HG03432 (cell line): ENCODE measurements around the gene AQP10.
"Not testable (repeated sequence)": the region's sequence is repeated elsewhere in the genome, so short reads cannot be mapped to it uniquely, and the experiment has no call there.

ENCODE experiments used
- ATAC-seq: cut with Tn5 transposase; IDR thresholded peaks from one replicate; pipeline ENCODE4 v1.9.1; 2021; ENCODE audit warnings: mild to moderate bottlenecking, moderate library complexity; ENCODE audit not compliant: unreplicated experiment

AQP10 gene

DNA sequence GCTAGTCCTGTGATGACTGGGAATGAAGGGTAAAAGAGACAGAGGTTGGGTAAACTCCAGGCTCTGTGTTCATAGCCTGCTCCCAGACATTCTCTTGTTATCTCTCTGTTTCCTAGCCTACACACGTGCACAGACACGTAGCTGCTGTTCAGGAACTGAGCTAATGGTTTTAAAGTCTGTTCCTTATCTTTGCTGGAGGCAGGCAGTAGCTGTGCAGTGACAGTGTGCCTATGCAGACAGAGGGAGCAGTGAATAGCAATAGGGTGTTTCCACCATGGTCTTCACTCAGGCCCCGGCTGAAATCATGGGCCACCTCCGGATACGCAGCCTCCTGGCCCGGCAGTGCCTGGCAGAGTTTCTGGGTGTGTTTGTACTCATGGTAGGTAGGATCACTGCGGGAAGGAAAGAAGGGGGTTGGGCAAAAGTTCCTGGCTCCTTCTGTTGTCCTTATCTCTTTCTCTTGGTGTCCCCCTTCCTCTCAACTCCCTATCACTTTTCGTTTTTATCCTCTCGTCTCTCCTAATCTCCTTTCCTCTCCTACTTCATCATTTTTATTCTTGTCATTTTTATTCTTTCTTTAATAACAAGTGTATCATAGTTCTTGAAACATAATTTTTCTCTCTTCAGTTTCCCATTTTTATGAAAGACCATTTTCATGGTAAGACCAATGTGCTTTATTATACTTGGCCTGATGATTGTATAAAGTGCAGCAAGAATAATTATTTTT is at the start of gene AQP10:
Gene AQP10 (plus strand): TSS at position 212 of the 727 bp plus-strand sequence. CDS start 63 bp downstream, at position 275.
- no peak for ATAC-seq

DNA sequence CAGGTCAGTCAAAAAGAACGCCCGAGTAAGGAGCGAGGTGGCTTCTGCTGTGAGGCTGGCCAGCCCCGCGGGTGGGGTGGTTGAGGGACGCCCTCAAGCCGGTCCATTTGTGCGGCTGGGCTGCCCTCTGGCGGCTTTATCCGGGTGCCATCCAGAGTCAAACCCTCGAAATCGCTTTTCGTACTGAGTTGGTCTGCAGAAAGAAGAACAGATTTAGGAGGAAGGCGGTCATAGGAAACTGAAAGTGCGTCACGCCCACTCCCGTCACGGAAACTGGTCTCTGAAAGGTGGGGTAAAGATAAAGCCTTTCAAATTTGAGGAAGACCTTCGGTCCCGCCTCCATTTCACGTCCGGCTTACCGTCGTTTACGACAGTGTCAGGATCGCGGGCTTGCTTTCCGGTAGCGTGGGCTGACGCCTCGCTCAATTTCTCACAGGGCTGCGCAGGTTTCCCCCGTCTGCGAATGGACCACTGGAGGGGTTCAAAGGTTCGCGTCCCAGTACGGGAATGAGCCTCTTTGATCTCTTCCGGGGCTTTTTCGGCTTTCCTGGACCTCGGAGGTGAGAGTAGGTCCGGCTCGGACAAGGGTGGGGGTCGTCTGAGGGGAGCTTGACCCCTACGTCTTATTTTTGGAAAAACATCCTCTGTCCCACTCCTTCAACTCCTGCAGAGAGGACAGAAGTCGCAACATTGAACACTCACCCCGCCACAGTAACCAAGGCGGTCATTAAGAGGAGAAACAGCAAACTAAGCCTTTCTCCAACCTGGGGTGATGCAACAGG is 48.5 kb upstream of the AQP10 start, which contains the start of gene HAX1:
Gene HAX1 (plus strand): TSS at position 413 of the 782 bp plus-strand sequence. CDS start 95 bp downstream, at position 508.
- peak; percentile 91 for ATAC-seq

DNA sequence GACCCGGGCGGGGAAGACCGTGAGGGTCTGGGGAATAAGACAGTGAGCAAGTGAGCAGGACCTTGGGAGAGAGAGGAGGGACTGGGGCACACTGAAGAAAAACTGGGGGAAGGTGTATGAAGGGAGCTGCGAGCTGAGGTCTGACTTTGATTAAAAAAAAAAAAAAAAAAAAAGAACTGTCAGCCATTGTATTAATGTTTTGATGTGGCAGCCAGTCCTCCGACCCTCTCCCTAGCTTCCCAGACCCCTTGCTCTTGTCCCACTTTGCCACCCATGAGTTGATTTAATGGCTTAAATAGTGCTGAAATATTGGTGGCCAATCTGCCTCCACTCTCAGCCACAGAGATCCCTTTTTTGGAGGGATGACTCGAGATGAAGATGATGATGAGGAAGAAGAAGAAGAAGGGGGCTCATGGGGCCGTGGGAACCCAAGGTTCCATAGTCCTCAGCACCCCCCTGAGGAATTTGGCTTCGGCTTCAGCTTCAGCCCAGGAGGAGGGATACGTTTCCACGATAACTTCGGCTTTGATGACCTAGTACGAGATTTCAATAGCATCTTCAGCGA is 47.8 kb upstream of the AQP10 start:
- ATAC-seq: no peak

- no peak for ATAC-seq
These were observed 44.1 kb upstream of the AQP10 start for GRCh38 chr1:154276797-154277196.

DNA sequence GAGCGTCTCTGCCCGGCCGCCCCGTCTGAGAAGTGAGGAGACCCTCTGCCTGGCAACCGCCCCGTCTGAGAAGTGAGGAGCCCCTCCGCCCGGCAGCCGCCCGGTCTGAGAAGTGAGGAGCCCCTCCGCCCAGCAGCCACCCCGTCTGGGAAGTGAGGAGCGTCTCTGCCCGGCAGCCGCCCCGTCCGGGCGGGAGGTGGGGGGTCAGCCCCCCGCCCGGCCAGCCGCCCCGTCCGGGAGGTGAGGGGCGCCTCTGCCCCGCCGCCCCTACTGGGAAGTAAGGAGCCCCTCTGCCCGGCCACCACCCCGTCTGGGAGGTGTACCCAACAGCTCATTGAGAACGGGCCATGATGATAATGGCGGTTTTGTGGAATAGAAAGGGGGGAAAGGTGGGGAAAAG is 33.3 kb upstream of the AQP10 start:
- ATAC-seq: not testable (repeated sequence)

GRCh38 chr1:154288661-154289060 is 32.2 kb upstream of the AQP10 start:
- ATAC-seq: no peak

GRCh38 chr1:154290921-154291320 is 30.0 kb upstream of the AQP10 start:
- no peak for ATAC-seq

- ATAC-seq: no peak
These were observed 25.3 kb upstream of the AQP10 start for GRCh38 chr1:154295408-154296235.

DNA sequence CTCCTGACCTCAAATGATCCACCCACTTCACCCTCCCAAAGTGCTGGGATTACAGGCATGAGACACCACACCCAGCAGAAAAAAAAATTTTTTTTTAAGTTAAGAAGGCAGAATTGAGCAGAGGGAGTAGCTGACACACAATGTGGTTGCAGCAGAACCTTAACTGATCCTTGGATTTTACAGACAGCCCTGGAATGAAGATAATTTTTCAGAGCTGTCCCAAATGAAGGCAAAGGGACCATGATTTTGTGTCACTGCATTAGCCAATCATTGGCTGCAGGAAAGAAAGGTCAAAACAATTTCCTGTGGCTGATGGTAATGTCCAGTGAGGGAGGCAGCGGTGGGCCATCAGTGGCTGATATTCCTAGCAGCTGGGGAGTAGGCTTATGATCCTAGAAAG is 19.3 kb upstream of the AQP10 start:
- ATAC-seq: no peak

DNA sequence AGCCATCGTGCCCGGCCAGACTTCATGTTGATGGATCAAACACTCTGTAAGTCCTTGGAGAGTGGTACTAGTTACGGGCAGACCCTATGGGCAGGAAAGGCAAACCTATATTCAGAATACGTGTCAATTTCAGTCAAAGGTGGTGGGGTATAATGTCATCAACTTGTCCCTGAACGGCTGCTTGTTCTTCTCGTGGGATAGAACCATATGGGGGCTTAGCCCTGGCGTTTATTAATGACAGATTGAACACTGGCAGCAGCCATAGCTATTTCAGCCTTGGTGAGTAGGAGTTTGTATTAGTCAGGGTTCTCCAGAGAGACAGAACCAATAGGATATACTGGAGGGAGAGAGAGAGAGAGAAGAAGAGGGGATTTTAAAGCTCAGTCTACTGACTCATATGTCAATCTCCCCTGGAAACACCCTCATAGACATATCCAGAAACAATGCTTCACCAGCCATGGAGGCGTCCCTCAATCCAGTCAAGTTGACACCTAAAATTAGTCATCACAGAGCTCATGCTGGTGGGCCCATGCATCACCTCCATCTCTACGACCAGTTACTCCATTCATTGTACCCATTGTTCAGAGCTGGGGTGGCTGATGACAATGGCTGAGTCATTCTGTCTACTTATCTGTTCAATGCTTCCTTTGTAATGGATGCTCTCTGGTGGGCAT is 16.1 kb upstream of the AQP10 start:
- ATAC-seq: peak; percentile 53

DNA sequence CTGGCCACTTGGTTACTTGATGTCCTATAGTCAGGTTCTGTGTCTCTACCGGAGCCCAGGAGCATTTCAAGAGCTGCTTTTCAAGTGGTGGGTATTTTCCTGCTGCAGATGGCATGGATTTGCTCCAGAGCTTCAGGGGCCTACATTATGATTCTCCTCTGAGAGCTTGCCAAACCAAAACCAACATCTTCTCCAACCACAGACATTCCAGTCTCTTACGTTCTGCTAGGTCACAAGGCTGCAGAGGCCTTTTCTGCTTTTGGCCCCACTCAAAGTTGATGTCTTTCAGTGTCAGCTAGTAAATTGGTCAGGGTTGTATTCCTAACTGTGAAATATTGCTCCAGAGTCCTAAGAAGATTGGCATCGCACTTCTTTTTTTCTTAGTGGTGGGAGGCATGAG is 14.7 kb upstream of the AQP10 start:
- no peak for ATAC-seq

DNA sequence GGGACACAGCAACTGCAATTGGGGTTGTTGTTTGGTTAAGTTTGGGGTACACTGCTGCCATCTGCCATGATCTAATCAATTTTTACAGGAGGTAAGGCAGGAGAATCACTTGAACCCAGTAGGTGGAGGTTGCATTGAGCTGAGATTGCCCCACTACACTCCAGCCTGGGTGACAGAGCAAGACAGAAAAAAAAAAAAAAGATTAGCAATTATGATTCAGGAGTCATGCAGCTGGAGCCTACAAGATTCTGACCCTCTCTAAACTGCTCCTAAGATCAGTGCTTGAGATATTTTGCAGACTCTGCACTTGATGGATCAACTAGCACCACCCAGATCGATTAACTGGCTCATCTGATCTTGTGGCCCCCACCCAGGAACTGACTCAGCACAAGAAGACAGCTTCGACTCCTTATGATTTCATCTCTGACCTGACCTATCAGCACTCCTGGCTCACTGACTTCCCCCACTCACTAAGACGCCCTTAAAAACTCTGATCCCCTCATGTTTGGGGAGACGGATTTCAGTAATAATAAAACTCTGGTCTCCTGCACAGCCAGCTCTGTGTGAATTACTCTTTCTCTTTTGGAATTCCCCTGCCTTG is 13.1 kb upstream of the AQP10 start:
- ATAC-seq: not testable (repeated sequence)

DNA sequence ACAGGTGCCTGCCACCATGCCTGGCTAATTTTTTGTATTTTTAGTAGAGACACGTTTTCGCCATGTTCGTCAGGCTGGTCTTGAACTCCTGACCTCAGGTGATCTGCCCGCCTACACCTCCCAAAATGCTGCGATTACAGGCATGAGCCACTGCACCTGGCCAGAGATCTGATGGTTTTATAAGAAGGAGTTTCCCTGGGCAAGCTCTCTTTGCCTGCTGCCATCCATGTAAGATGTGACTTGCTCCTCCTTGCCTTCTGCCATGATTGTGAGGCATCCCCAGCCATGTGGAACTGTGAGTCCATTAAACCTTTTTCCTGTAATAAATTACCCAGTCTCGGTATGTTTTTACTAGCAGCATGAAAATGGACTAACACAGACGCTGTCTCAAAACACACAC is 11.8 kb upstream of the AQP10 start:
- ATAC-seq: not testable (repeated sequence)

GRCh38 chr1:154312229-154313065 is 8.4 kb upstream of the AQP10 start:
- ATAC-seq: not testable (repeated sequence)

GRCh38 chr1:154313066-154313356 is 7.9 kb upstream of the AQP10 start:
- ATAC-seq: no peak

DNA sequence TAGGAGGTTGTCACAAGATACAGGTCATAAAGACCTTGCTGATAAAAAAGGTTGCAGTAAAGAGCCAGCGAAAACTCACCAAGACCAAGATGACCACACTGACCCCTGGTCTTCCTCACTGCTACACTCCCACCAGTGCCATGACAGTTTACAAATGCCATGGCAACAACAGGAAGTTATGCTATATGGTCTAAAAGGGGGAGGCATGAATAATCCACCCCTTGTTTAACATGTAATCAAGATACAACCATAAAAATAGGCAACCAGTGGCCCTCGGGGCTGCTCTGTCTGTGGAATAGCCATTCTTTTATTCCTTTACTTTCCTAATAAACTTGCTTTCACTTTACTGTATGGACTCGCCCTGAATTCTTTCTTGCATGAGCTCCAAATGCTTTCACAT is 6.7 kb upstream of the AQP10 start:
- ATAC-seq: not testable (repeated sequence)

GRCh38 chr1:154316704-154317103 is 4.2 kb upstream of the AQP10 start:
- ATAC-seq: no peak

DNA sequence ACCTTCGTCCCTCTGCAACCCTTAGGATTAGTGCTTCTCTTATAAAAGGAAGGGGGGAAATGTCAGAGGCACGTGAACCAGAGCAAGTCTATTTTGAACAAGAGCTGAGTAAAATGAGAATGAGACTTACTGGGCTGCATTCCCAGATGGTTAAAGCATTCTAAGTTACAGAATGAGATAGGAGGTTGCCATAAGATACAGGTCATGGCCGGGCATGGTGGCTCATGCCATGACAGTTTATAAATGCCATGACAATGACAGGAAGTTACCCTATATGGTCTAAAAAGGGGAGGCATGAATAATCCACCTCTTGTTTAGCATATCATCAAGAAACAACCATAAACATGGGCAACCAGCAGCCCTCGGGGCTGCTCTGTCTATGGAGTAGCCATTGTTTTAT is 2.5 kb upstream of the AQP10 start:
- no peak for ATAC-seq

- not testable (repeated sequence) for ATAC-seq
These were observed 679 bp downstream of the AQP10 start for GRCh38 chr1:154321609-154321934.
